IMR-90 (cell line): Measurements from ENCODE around the gene DTX1.

ENCODE experiments used
- CEBPB ChIP-seq: IDR thresholded peaks from 2 replicates; pipeline ENCODE4 v1.6.1; 2012; ENCODE audit warnings: low read depth, low read length, improper control_type of control experiment
- CHD1 ChIP-seq: IDR thresholded peaks from 2 replicates; pipeline ENCODE4 v1.6.1; 2012; ENCODE audit warnings: low read depth, low read length, improper control_type of control experiment
- CTCF ChIP-seq: conservative IDR thresholded peaks from 2 replicates; pipeline ENCODE4 v1.5.1; 2012; ENCODE audit warnings: mild to moderate bottlenecking, low read depth, low read length, improper control_type of control experiment
- MAFK ChIP-seq: IDR thresholded peaks from 2 replicates; pipeline ENCODE4 v1.6.1; 2012; ENCODE audit warnings: low read depth, low read length, improper control_type of control experiment
- MAZ ChIP-seq: IDR thresholded peaks from 2 replicates; pipeline ENCODE4 v1.6.1; 2012; ENCODE audit warnings: low read depth, mild to moderate bottlenecking, low read length, improper control_type of control experiment, moderate library complexity, borderline replicate concordance
- MXI1 ChIP-seq: IDR thresholded peaks from 2 replicates; pipeline ENCODE4 v1.6.1; 2012; ENCODE audit warnings: low read depth, mild to moderate bottlenecking, low read length, moderate library complexity, borderline replicate concordance
- POLR2A ChIP-seq: IDR thresholded peaks from 2 replicates; pipeline ENCODE4 v1.6.1; 2012; ENCODE audit warnings: mild to moderate bottlenecking, low read depth, low read length
- RAD21 ChIP-seq: IDR thresholded peaks from 2 replicates; pipeline ENCODE4 v1.6.1; 2012; ENCODE audit warnings: low read length, improper control_type of control experiment
- RCOR1 ChIP-seq: IDR thresholded peaks from 2 replicates; pipeline ENCODE4 v1.6.1; 2012; ENCODE audit warnings: mild to moderate bottlenecking, low read length, improper control_type of control experiment; ENCODE audit not compliant: insufficient replicate concordance
- RFX5 ChIP-seq: IDR thresholded peaks from 2 replicates; pipeline ENCODE4 v1.8.0; 2012; ENCODE audit warnings: low read depth, mild to moderate bottlenecking, low read length, moderate library complexity
- SMC3 ChIP-seq: fragments of 150-350 bp; IDR thresholded peaks from 2 replicates; pipeline ENCODE4 v1.6.1; 2016; ENCODE audit warnings: low read depth, mild to moderate bottlenecking, antibody characterized with exemption, low read length, moderate library complexity
- USF2 ChIP-seq: fragments of 150-350 bp; IDR thresholded peaks from 2 replicates; pipeline ENCODE4 v1.6.1; 2017; ENCODE audit warnings: mild to moderate bottlenecking, antibody characterized with exemption, low read length, low read depth
- TF ChIP-seq, protein P1 (sequence below): fragments of 150-350 bp; IDR thresholded peaks from 2 replicates; pipeline ENCODE4 v1.6.1; 2016; ENCODE audit warnings: low read depth, mild to moderate bottlenecking, low read length, moderate library complexity, borderline replicate concordance

DNA sequence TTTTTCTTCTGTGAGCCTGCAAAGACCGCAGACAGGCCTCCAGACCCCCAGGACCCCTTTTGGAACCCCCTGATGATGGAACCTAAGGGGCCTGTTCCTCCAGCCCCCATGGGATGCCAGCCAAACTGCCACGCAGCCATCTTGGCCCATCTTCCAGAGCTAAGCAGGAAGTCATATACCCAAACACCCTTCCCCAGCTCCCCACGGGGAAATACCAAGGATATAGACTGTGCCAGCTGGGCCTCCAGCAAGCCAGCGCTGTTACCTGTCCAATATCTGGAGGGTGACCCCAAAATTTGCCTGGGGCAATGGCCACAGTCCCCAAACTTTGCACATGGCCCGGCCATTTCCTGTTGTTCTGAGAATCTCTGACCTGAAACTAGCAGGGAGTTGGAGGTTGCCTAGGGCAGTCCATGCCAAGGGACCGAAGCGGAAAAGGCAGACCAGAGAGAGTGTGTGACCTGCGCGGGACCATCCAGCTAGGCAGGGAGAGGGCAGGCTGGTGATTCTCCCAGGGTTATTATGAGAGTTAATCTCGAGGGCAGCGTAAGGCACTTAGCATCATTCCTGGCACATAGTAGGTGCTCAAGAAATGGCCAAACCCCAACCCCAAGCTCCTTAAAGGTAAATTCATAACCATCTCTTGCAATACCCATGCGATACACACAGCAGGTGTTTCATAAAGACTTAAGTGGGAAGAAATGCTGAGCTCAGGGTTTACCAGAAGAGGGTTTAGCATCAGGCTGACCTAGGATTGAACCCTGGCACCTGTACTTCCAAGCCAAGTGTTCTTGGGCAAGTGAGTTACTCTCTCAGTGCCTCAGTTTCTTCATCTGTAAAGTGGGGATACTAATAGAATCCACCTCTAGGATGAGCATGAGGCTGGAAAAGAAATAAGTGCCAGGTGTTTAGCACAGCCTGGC is 81.6 kb downstream of the DTX1 start:
- TF ChIP-seq MAFK: 0 out of 2 replicates have a peak, but pooled peaks have one; percentile 10
- no peak for TF ChIP-seq CTCF
- no peak for TF ChIP-seq CHD1
- no peak for TF ChIP-seq CEBPB
- TF ChIP-seq SMC3: no peak
- no peak for TF ChIP-seq POLR2A
- no peak for TF ChIP-seq RFX5
- TF ChIP-seq RAD21: no peak
- TF ChIP-seq, protein P1, sequence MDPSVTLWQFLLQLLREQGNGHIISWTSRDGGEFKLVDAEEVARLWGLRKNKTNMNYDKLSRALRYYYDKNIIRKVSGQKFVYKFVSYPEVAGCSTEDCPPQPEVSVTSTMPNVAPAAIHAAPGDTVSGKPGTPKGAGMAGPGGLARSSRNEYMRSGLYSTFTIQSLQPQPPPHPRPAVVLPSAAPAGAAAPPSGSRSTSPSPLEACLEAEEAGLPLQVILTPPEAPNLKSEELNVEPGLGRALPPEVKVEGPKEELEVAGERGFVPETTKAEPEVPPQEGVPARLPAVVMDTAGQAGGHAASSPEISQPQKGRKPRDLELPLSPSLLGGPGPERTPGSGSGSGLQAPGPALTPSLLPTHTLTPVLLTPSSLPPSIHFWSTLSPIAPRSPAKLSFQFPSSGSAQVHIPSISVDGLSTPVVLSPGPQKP: no peak
- no peak for TF ChIP-seq MXI1
- TF ChIP-seq USF2: no peak
- no peak for TF ChIP-seq RCOR1
- TF ChIP-seq MAZ: no peak
